ENCODE results near the gene HOXC4. TPM values are rescaled to one million over a fixed set of nuclear protein-coding genes. Genes with fewer than 3 reads are reported as not detected.

HOXC4 gene
- polyA plus RNA-seq, 1 experiment = not detected

- DNase-seq (ENCODE audit: low read depth, low spot score) = no peak
- no peak for TF ChIP-seq CTCF (IDR thresholded peaks at IDR 0.05; ENCODE audit: low read depth, low read length)
- CTCF ChIA-PET = no interaction called here
- H3K27ac ChIP-seq (ENCODE audit: low read depth, low read length) = no peak overlapping the region
- H3K9me3 ChIP-seq (ENCODE audit: control insufficient read depth, insufficient read depth, low read length) = no peaks in the 10 kb centered on the region
- no peak overlapping the region for H3K4me3 ChIP-seq (ENCODE audit: low read depth, low read length)
- H3K27me3 ChIP-seq (ENCODE audit: control insufficient read depth, insufficient read depth, low read length) = peaks cover 90% of the 10 kb centered on the region
- POLR2A ChIA-PET = no interaction called here
These were observed 458 bp upstream of the HOXC4 start for GRCh38 chr12:54053003-54053750.

- Histone ChIP-seq H3K9me3 (ENCODE audit: control insufficient read depth, insufficient read depth, low read length) (no peaks in the 10 kb centered on the region), H3K4me3 (ENCODE audit: low read depth, low read length) (no peak overlapping the region), H3K27me3 (ENCODE audit: control insufficient read depth, insufficient read depth, low read length) (peaks cover 90% of the 10 kb centered on the region), H3K27ac (ENCODE audit: low read depth, low read length) (no peak overlapping the region)
- DNase-seq (ENCODE audit: low read depth, low spot score) = no peak
- ChIA-PET CTCF (no interaction called here), POLR2A (no interaction called here)
- TF ChIP-seq CTCF (IDR thresholded peaks at IDR 0.05; ENCODE audit: low read depth, low read length) = no peak
These were observed 1.1 kb downstream of the HOXC4 start for GRCh38 chr12:54054742-54055194.

GRCh38 chr12:54055552-54055951 is 1.9 kb downstream of the HOXC4 start:
- POLR2A ChIA-PET = no interaction called here
- H3K9me3 ChIP-seq (ENCODE audit: control insufficient read depth, insufficient read depth, low read length) = no peaks in the 10 kb centered on the region
- H3K27me3 ChIP-seq (ENCODE audit: control insufficient read depth, insufficient read depth, low read length) = peaks cover 83% of the 10 kb centered on the region
- no peak for TF ChIP-seq CTCF (IDR thresholded peaks at IDR 0.05; ENCODE audit: low read depth, low read length)
- CTCF ChIA-PET = no interaction called here
- no peak overlapping the region for H3K4me3 ChIP-seq (ENCODE audit: low read depth, low read length)
- no peak overlapping the region for H3K27ac ChIP-seq (ENCODE audit: low read depth, low read length)
- no peak for DNase-seq (ENCODE audit: low read depth, low spot score)

- CTCF ChIA-PET = no interaction called here
- DNase-seq (ENCODE audit: low read depth, low spot score) = no peak
These were observed 2.5 kb downstream of the HOXC4 start for GRCh38 chr12:54056110-54056509.

More at GRCh38 chr12:54056110-54056509, 2.5 kb downstream of the HOXC4 start:
- no peaks in the 10 kb centered on the region for H3K9me3 ChIP-seq (ENCODE audit: control insufficient read depth, insufficient read depth, low read length)
- POLR2A ChIA-PET = no interaction called here
- H3K27me3 ChIP-seq (ENCODE audit: control insufficient read depth, insufficient read depth, low read length) = peaks cover 77% of the 10 kb centered on the region
- no peak for TF ChIP-seq CTCF (IDR thresholded peaks at IDR 0.05; ENCODE audit: low read depth, low read length)
- H3K27ac ChIP-seq (ENCODE audit: low read depth, low read length) = no peak overlapping the region
- H3K4me3 ChIP-seq (ENCODE audit: low read depth, low read length) = no peak overlapping the region
